Esophagus mucosa (tissue), 1 donor: Measurements from ENCODE around the gene MIEF1. TPM values are rescaled to one million over a fixed set of nuclear protein-coding genes. Genes with fewer than 3 reads are reported as not detected.
A peak's percentile ranks its signal among the peaks of the same experiment; 100 is the strongest.
"Not testable (repeated sequence)": the region's sequence is repeated elsewhere in the genome, so short reads cannot be mapped to it uniquely, and the experiment has no call there.

Experiments used
- ATAC-seq: fragments of 200-7000 bp; cut with Tn5 transposase; one replicate; pipeline ENCODE4 v1.9.1; 2020
- total RNA-seq: library from RNA; stranded (reverse); gene quantifications from one replicate; pipeline ENCODE4 v1.2.4, GENCODE V29; 2023
- donor health status: DM: yes; HTN: yes; CAD: no.

The MIEF1 gene
- total RNA-seq, 1 donor from 2014 or later = 16.7 TPM

- no peak for ATAC-seq
Observed at GRCh38 chr22:39490966-39491680, 11.0 kb upstream of the MIEF1 start.

DNA sequence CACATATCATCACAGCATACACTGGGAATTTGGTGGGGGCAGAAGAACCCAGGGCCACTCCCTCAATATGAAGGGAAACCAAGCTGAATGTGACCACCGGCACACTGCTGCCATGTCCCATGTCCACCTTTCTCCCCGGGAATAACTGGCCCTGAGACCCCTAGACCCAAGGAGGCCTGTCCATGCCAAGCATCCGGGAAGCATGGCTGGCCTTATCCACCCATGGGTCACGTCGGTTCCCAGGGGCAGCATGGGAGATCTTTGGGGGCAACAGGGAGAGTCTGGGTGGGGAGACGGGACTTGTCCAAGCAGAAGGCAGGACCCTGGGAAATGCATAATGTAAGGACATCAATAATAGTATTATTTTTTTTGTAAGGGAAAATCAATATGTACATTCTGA lies 10.4 kb upstream of the MIEF1 start:
- no peak for ATAC-seq

GRCh38 chr22:39492186-39492585 lies 9.9 kb upstream of the MIEF1 start:
- ATAC-seq = no peak

DNA sequence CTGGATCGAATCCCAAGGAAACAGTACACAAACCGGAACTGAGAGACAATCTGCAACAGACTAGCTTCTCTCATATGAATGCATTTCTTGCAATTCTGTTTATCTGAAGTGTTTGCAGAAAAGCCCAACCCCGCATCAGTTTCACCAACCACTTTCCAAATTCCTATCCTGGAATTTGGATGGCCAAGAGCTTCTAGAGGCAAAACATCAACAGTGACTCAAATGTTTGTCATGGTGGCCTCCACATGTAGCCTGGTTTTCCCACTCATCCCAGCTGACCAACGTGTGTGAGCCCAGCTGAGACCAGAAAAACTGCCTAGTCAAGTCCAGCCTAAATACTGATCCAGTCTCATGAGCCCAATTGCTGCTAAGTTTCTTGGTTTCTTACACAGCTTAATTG lies 8.3 kb upstream of the MIEF1 start:
- no peak for ATAC-seq

DNA sequence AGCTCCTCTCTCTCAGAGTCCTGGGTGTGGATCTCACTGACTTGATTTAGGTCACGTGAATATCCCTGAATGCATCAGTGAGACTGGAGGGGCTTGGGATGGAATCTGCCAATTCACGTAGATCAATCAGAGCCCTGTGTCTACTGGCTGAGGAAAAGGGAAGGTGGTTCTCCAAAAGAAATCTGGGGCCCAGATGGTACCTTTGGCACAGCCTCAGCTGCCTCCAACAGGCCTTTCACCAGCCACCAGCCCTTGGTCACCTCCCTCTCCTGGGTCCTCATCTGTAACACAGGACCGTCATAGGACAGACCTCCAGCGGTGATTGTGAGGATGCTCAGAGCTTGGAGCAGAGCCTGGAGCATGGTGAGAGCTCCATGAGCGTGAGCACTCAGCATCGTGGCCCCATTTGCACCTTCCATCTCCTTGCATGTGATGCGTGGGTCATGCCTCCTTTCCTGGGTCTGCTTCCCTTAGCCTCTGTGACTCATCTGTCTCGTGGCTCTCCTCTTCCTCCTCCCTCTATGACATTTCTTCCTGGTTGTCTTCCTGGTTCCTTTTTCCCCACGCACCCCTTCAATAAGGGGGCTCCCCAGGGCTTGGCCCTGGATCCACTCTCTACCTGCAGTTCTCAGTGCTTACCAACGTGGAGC lies 7.5 kb upstream of the MIEF1 start:
- no peak for ATAC-seq

DNA sequence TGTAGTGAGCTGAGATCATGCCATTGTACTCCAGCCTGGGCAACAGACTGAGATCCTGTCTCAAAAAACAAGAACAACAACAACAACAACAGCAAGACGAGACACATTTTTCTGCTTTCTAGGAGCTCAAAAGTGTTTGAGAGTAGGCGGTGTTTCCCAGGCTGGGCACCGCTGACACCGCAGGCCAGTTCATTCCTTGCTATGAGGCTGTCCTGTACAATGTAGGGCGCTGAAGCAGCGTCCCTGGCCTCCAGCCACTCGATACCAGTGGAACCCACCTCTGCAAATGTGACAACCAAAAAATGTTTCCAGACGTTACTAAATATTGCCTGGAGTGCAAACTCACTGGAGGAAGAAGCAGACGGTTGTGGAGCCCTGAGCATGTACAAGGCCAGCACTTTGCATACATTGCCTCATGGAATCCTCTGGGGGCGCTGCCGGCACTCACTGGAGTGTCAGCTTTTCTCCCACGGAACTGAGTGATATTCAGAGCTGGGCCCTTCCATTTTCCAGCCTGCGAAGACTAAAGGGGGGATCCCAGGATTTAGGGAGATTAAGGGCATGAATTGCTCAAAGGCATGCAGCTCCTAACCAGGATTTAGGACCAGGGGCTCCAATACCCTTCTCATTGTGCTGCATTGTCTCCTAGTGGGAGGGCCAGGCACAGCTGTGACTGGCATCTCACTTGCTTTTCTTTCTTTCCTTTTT lies 5.8 kb upstream of the MIEF1 start:
- ATAC-seq = peak; percentile 49

DNA sequence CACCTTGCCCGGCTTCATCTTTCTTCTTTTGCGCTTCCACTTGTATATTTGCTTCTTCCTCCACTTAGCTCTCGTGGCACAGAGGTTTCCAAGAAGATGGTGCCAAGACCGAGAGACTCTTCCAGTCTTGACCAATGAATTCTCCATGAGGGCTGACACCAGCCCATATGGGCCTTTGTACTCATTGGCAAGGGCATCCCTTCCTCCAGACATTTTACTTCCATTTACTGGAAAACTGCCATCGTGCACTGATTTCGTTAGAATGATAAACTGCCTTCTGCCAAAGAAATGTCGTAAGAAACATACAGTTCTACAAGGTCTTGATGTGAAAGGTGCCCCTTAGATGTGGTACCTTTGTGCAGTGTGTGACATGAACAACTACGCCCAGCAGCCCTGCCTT lies 4.7 kb upstream of the MIEF1 start:
- ATAC-seq = no peak

DNA sequence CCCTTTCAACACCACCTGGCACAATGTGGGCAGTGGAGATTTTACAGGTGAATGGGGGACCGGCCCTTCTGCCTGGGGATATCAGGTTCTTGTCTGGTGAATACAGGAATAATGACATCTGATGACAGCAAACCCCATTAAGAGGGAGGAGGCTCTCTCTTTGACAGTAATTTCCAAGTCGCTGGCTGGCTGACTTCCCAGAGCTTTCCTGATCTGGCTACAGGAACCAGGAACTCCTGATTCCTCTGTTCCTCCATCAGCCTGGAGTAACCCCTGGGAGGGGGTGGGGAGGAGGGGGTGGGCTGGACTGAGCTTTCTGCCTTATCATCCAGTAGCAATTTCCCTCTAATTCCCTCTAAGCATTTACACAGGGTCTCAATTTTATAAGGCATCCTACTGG lies 3.7 kb upstream of the MIEF1 start:
- ATAC-seq = no peak

DNA sequence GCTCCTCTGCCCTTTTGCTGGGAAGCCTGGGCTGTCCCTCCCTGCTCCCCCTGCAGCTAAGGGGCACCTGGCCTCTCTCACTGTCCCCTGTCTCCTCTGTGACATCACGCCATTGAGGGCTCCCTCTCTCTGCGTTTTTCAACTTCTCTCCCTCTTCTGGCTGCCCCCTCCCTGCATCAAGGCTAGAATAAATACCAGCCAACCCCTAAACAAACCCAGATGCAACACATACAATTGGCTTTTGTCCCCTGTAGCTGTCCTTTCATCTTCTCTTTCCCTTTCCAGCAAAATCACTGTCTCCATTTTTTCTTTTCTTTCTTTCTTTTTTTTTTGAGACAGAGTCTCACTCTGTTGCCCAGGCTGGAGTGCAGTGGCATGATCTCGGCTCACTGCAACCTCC lies 3.3 kb upstream of the MIEF1 start:
- ATAC-seq = no peak

DNA sequence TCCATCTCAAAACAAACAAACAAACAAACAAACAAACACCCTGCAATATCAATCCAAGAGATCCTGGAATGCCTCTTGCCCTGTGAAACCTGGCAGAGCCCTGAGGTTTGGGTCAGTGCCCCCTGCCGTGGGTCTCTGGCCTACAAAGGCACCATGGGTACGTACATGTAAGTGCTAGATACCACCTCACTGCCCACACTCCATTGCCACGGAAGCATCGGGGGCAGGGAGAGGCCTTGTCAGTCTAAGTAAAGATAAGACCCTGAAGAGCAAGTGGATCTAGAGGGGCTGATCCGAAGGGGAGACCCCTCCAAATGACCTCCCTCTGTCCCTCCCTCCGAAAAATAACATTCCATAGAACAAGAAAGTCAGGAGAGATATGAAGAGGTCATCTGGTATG lies 2.0 kb upstream of the MIEF1 start:
- ATAC-seq = no peak

DNA sequence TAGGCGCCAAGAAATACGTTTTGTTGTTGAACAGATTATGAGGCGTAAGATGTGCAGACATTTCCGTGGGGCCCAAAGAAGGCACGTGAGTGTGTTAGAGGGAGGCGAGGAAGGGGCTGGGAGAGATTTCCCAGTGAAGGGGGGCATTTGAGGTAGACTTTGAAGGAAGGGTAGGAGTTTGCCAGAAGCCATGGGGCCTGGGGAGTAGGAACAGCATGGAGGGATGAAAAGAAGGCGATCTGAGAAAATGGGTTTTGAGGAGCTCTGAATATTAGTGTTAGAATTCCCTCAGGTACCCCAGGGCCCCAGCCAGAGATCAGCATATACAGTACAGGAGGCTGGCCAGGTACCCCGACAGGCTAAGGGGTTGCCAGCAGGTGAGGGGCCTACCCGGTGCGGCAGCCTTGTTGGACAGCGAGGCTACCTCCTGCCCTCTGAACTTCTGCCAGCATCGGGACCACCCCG lies 414 bp upstream of the MIEF1 start:
- ATAC-seq = no peak

- ATAC-seq = no peak
Observed at GRCh38 chr22:39502789-39503409, 809 bp downstream of the MIEF1 start.

DNA sequence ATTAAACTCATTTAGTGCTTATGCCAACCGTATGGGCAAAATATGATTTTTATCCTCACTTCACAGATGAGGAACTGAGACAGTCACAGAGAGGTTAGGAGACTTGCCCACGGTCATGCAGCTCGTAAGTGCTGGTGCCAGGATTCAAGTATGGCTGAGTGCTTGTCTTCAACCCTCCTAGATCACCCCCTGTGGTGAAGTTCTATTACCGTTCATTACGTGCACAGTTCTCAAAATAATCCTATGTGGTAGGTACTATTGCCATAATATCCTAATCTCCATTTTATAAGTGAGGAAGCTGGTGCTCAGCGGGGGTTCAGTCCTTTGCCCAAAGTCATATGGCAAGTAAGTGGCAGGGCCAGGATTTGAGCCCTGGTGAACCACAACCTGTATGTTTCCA lies 1.5 kb downstream of the MIEF1 start:
- no peak for ATAC-seq

- no peak for ATAC-seq
Observed at GRCh38 chr22:39504071-39504470, 2.0 kb downstream of the MIEF1 start.

DNA sequence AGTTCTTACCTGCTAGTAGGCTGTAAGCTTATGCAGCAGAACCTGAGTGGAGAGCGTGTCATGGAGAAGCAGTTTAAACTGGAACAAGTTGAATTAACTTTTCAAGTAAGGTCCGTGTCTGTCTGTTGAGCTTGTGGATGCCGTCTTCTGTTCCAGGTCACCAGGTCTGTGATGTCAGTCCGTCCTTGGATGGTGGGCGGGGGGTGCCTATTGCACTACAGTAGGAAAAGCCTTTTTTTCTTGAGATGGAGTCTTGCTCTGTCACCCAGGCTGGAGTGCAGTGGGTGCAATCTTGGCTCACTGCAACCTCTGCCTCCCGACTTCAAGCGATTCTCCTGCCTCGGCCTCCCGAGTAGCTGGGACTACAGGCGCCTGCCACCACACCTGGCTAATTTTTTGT lies 4.9 kb downstream of the MIEF1 start:
- ATAC-seq = not testable (repeated sequence)

GRCh38 chr22:39508393-39508792 lies 6.3 kb downstream of the MIEF1 start:
- ATAC-seq = no peak

- ATAC-seq = no peak
Observed at GRCh38 chr22:39510529-39511149, 8.5 kb downstream of the MIEF1 start.

DNA sequence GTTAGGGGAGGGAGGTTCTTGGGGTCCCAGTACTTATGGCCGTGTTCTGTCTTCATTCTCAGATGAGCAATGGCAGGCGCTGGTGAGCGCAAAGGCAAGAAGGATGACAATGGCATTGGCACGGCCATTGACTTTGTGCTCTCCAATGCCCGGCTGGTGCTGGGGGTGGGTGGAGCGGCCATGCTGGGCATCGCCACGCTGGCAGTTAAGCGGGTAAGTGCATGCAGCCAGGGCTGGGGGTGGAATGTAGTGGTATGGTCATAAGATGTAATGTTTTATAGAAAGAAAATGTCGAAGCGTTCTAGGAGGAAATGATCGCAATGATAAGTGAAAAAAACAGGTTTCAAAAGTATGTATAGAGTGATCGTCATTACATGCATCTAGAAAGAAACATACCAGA lies 9.1 kb downstream of the MIEF1 start:
- ATAC-seq = no peak

- peak; percentile 43 for ATAC-seq
Observed at GRCh38 chr22:39512026-39512425, 9.9 kb downstream of the MIEF1 start.

DNA sequence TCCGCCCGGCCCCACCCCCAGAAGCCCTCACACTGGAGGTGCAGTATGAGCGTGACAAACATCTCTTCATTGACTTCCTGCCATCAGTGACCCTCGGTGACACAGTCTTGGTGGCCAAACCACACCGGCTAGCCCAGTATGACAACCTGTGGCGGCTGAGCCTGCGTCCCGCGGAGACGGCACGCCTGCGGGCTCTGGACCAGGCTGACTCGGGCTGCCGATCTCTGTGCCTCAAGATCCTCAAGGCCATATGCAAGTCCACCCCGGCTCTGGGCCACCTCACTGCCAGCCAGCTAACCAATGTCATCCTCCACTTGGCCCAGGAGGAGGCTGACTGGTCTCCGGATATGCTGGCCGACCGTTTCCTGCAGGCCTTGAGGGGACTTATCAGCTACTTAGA lies 11.7 kb downstream of the MIEF1 start:
- ATAC-seq = no peak

- ATAC-seq = peak; percentile 6
Observed at GRCh38 chr22:39514373-39514973, 12.4 kb downstream of the MIEF1 start.

- no peak for ATAC-seq
Observed at GRCh38 chr22:39515266-39516050, 13.4 kb downstream of the MIEF1 start.
